B cell (primary cell): ENCODE data around the gene PLCD4. TPM values are rescaled to one million over a fixed set of nuclear protein-coding genes. Genes with fewer than 3 reads are reported as not detected.

Experiments used
- ATAC-seq: fragments of 200-7000 bp; cut with Tn5 transposase; one replicate; pipeline ENCODE4 v1.10.0; 2021; ENCODE audit warnings: low read depth, mild to moderate bottlenecking, moderate number of reproducible peaks, moderate library complexity
- CTCF ChIA-PET: fragments of 350-600 bp; sonication (Branson Sonifier 250); formaldehyde crosslinking; loops from one replicate; lab custom pipeline; 2021; ENCODE audit warnings: antibody characterized with exemption, inconsistent platforms; lab: Charles Lee
- POLR2A ChIA-PET: fragments of 350-600 bp; sonication (Branson Sonifier 250); formaldehyde crosslinking; loops from one replicate; lab custom pipeline; 2021; ENCODE audit warnings: antibody characterized with exemption; lab: Charles Lee
- DNase-seq: peaks from one replicate; pipeline ENCODE4 v3.0.0; 2013
- H2AFZ ChIP-seq: 2 replicates; pipeline ENCODE4 v1.6.1; 2012; ENCODE audit warnings: mild to moderate bottlenecking, low read depth, low read length; ENCODE audit not compliant: insufficient read depth, poor library complexity, severe bottlenecking
- H3K27ac ChIP-seq, 2 donors: 1 replicate in 1 of 2; 2 replicates in 1 of 2; pipeline ENCODE4 v1.5.1; 2012 to 2013; ENCODE audit warnings: low read length in 2 of 2, mild to moderate bottlenecking in 2 of 2, moderate library complexity in 1 of 2
- H3K27me3 ChIP-seq, 4 experiments: fragments of 200-600 bp in 1 of 4; sonication (generic) in 1 of 4; replicated peaks in 1 of 4; 1 replicate in 2 of 4; 2 replicates in 2 of 4; pipeline versions ENCODE4 v1.6.1 to v1.7.0; 2013 to 2016; ENCODE audit warnings: low read length in 3 of 4, mild to moderate bottlenecking in 2 of 4, mixed read lengths in 1 of 4, moderate library complexity in 1 of 4; ENCODE audit not compliant: insufficient read depth in 4 of 4, control insufficient read depth in 3 of 4; ENCODE audit errors: control extremely low read depth in 1 of 4
- H3K36me3 ChIP-seq, 2 experiments: replicated peaks in 1 of 2; 1 replicate in 1 of 2; 2 replicates in 1 of 2; pipeline versions ENCODE4 v1.6.1 to v1.7.1; 2013; ENCODE audit warnings: low read length in 1 of 2; ENCODE audit not compliant: insufficient read depth in 2 of 2, control insufficient read depth in 1 of 2; ENCODE audit errors: control extremely low read depth in 1 of 2, extremely low read depth in 1 of 2
- H3K4me1 ChIP-seq, 2 donors: fragments of 200-600 bp in 1 of 2; sonication (generic) in 1 of 2; 1 replicate in 1 of 2; 2 replicates in 1 of 2; pipeline versions ENCODE4 v1.5.1 to v1.6.1; 2013 to 2017; ENCODE audit warnings: low read length in 2 of 2; ENCODE audit not compliant: control insufficient read depth in 2 of 2, insufficient read depth in 2 of 2
- H3K4me2 ChIP-seq: replicated peaks from 2 replicates; pipeline ENCODE3; 2012; ENCODE audit warnings: mild to moderate bottlenecking, low read depth, low read length; ENCODE audit not compliant: poor library complexity, severe bottlenecking
- H3K4me3 ChIP-seq, 5 experiments: fragments of 200-600 bp in 1 of 5; sonication (generic) in 1 of 5; 1 replicate in 3 of 5; 2 replicates in 2 of 5; pipeline versions ENCODE4 v1.5.1 to v1.7.0; 2011 to 2016; ENCODE audit warnings: low read length in 4 of 5, mild to moderate bottlenecking in 4 of 5, low read depth in 2 of 5, control low read depth in 1 of 5, moderate library complexity in 1 of 5; ENCODE audit not compliant: insufficient read depth in 1 of 5; ENCODE audit errors: control extremely low read depth in 1 of 5, extremely low read depth in 1 of 5
- H3K79me2 ChIP-seq: fragments of 200-600 bp; sonication (generic); one replicate; pipeline ENCODE4 v1.6.0; 2016; ENCODE audit warnings: low read length; ENCODE audit not compliant: control insufficient read depth, insufficient read depth
- H3K9ac ChIP-seq: fragments of 200-600 bp; sonication (generic); 2 replicates; pipeline ENCODE4 v1.6.1; 2017; ENCODE audit warnings: mild to moderate bottlenecking, low read length, moderate library complexity
- H3K9me3 ChIP-seq, 3 donors: one replicate each; pipeline versions ENCODE4 v1.6.1 to v1.7.1; 2013; ENCODE audit warnings: low read length in 2 of 3; ENCODE audit not compliant: control insufficient read depth in 2 of 3, insufficient read depth in 1 of 3; ENCODE audit errors: control extremely low read depth in 1 of 3
- H4K20me1 ChIP-seq: 2 replicates; pipeline ENCODE4 v1.6.0; 2012; ENCODE audit warnings: mild to moderate bottlenecking, low read length; ENCODE audit not compliant: insufficient read depth, control insufficient read depth, poor library complexity, severe bottlenecking
- H3K27ac Mint-ChIP-seq: one replicate; pipeline ENCODE4 v1.8.0; 2021; ENCODE audit warnings: mixed read lengths
- H3K27me3 Mint-ChIP-seq: one replicate; pipeline ENCODE4 v1.8.0; 2021; ENCODE audit warnings: mixed read lengths
- H3K4me1 Mint-ChIP-seq: one replicate; pipeline ENCODE4 v1.8.0; 2021; ENCODE audit warnings: mixed read lengths
- H3K4me3 Mint-ChIP-seq: one replicate; pipeline ENCODE4 v1.8.0; 2021; ENCODE audit warnings: mixed read lengths
- H3K9me3 Mint-ChIP-seq: one replicate; pipeline ENCODE4 v1.8.0; 2022; ENCODE audit warnings: mixed read lengths; ENCODE audit not compliant: insufficient read depth
- EZH2 ChIP-seq: IDR thresholded peaks from 2 replicates; pipeline ENCODE4 v1.6.1; 2012; ENCODE audit warnings: borderline replicate concordance, low read depth, mild to moderate bottlenecking, moderate library complexity, low read length; ENCODE audit not compliant: insufficient read depth, poor library complexity, severe bottlenecking
- WGBS: methylation state at CpG from one replicate; pipeline ENCODE4 v1.1.5; 2013; ENCODE audit warnings: missing lambda C conversion rate; ENCODE audit not compliant: insufficient coverage; 5-methylcytosine and 5-hydroxymethylcytosine counted together
- intact Hi-C: fragments of 100-400 bp; cut with micrococcal nuclease; formaldehyde crosslinking; loops from one replicate; pipeline ENCODE4 v1.10.0; 2022
- polyA plus RNA-seq: library from polyadenylated mRNA; depleted of rRNA; stranded (reverse); fragments of >200 nt; gene quantifications from 2 replicates; pipeline ENCODE4 v1.2.3, GENCODE V29; 2012
- total RNA-seq, 2 donors: library from RNA; stranded (reverse); fragments of 120-200 nt in 1 of 2; gene quantifications; 1 replicate in 1 of 2; 2 replicates in 1 of 2; pipeline versions ENCODE4 v1.2.3 to v1.2.4, GENCODE V29; 2013 to 2022
- TF ChIP-seq, protein P1 (sequence below): fragments of 200-600 bp; IDR thresholded peaks from one replicate; pipeline ENCODE4 v1.8.0; 2022; ENCODE audit warnings: antibody characterized with exemption, mild to moderate bottlenecking

Gene PLCD4
- total and polyA plus RNA-seq, 2 donors (not counting 1 experiment from before 2014, with no cell fraction given) = 0.25 to 0.62 TPM

GRCh38 chr2:218577482-218578220 lies 30.0 kb upstream of the PLCD4 start:
- no peak for DNase-seq
- Histone ChIP-seq H4K20me1 (peaks cover 40% of the 10 kb centered on the region), H2AFZ (no peak overlapping the region), H3K9me3 (no peaks in the 10 kb centered on the region), H3K79me2 (peaks cover 95% of the 10 kb centered on the region), H3K4me1 (peaks cover 3 to 4% of the 10 kb centered on the region in 2 donors), H3K27ac (no peak overlapping the region), H3K4me2 (no peak overlapping the region), H3K9ac (no peak overlapping the region), H3K27me3 (no peaks in the 10 kb centered on the region), H3K4me3 (no peak overlapping the region), H3K36me3 (peaks cover 7 to 30% of the 10 kb centered on the region in 2 experiments)
- no peaks in the 10 kb centered on the region for H3K9me3 Mint-ChIP-seq
- TF ChIP-seq, protein P1, sequence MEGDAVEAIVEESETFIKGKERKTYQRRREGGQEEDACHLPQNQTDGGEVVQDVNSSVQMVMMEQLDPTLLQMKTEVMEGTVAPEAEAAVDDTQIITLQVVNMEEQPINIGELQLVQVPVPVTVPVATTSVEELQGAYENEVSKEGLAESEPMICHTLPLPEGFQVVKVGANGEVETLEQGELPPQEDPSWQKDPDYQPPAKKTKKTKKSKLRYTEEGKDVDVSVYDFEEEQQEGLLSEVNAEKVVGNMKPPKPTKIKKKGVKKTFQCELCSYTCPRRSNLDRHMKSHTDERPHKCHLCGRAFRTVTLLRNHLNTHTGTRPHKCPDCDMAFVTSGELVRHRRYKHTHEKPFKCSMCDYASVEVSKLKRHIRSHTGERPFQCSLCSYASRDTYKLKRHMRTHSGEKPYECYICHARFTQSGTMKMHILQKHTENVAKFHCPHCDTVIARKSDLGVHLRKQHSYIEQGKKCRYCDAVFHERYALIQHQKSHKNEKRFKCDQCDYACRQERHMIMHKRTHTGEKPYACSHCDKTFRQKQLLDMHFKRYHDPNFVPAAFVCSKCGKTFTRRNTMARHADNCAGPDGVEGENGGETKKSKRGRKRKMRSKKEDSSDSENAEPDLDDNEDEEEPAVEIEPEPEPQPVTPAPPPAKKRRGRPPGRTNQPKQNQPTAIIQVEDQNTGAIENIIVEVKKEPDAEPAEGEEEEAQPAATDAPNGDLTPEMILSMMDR = no peak
- no peak for TF ChIP-seq EZH2
- CTCF ChIA-PET = no interaction called here
- H3K27me3 Mint-ChIP-seq = no peaks in the 10 kb centered on the region
- POLR2A ChIA-PET = no interaction called here
- intact Hi-C loops = no loop called here
- no peak overlapping the region for H3K27ac Mint-ChIP-seq
- no peak overlapping the region for H3K4me3 Mint-ChIP-seq
- H3K4me1 Mint-ChIP-seq = peaks cover 19% of the 10 kb centered on the region
- no peak for ATAC-seq
- WGBS = no CpG with 5 or more reads among the region's 3 CpGs

GRCh38 chr2:218578272-218578877 lies 29.3 kb upstream of the PLCD4 start:
- Mint-ChIP-seq H3K4me1 (peaks cover 17% of the 10 kb centered on the region), H3K27me3 (no peaks in the 10 kb centered on the region), H3K9me3 (no peaks in the 10 kb centered on the region), H3K4me3 (no peak overlapping the region), H3K27ac (no peak overlapping the region)
- no peak overlapping the region for H2AFZ ChIP-seq
- no peaks in the 10 kb centered on the region for H3K9me3 ChIP-seq
- peaks cover 3 to 4% of the 10 kb centered on the region in 2 donors for H3K4me1 ChIP-seq
- no peak for DNase-seq
- ChIA-PET CTCF (no interaction called here), POLR2A (no interaction called here)
- peaks cover 7 to 36% of the 10 kb centered on the region in 2 experiments for H3K36me3 ChIP-seq
- H3K27me3 ChIP-seq = no peaks in the 10 kb centered on the region
- peaks cover 88% of the 10 kb centered on the region for H3K79me2 ChIP-seq
- no peak overlapping the region for H3K4me2 ChIP-seq
- no peak overlapping the region for H3K4me3 ChIP-seq
- WGBS = no CpG with 5 or more reads among the region's 3 CpGs
- H4K20me1 ChIP-seq = peaks cover 40% of the 10 kb centered on the region
- intact Hi-C loops = no loop called here
- no peak overlapping the region for H3K9ac ChIP-seq
- TF ChIP-seq, protein P1 = no peak
- no peak for TF ChIP-seq EZH2
- H3K27ac ChIP-seq = no peak overlapping the region
- no peak for ATAC-seq
